KMS-11 (cell line): ENCODE data around the gene PPP1R2.

Experiments used
- H2AFZ ChIP-seq: fragments of 200-600 bp; sonication (generic); 2 replicates; pipeline ENCODE4 v1.6.1; 2016; ENCODE audit warnings: antibody characterized with exemption, mixed run types, low read depth
- H3K27ac ChIP-seq: fragments of 200-600 bp; sonication (generic); 2 replicates; pipeline ENCODE4 v1.6.1; 2016; ENCODE audit warnings: mild to moderate bottlenecking, mixed run types
- H3K27me3 ChIP-seq: fragments of 200-600 bp; sonication (generic); 2 replicates; pipeline ENCODE4 v1.6.1; 2017; ENCODE audit warnings: mild to moderate bottlenecking, low read depth, mixed run types, moderate library complexity; ENCODE audit not compliant: insufficient read depth
- H3K36me3 ChIP-seq: fragments of 200-600 bp; sonication (generic); 2 replicates; pipeline ENCODE4 v1.6.1; 2017; ENCODE audit warnings: mild to moderate bottlenecking, mixed run types; ENCODE audit not compliant: insufficient read depth
- H3K4me1 ChIP-seq: fragments of 200-600 bp; sonication (generic); 2 replicates; pipeline ENCODE4 v1.6.1; 2016; ENCODE audit warnings: mild to moderate bottlenecking, low read depth, mixed run types; ENCODE audit not compliant: poor library complexity, severe bottlenecking
- H3K4me2 ChIP-seq: fragments of 200-600 bp; sonication (generic); 2 replicates; pipeline ENCODE4 v1.7.0; 2016; ENCODE audit warnings: mild to moderate bottlenecking, mixed run types
- H3K4me3 ChIP-seq: fragments of 200-600 bp; sonication (generic); IDR thresholded peaks from 2 replicates; pipeline ENCODE4 v1.6.1; 2017; ENCODE audit warnings: low read depth, low read length, mixed read lengths; ENCODE audit not compliant: insufficient read depth
- H3K79me2 ChIP-seq: fragments of 200-600 bp; sonication (generic); 2 replicates; pipeline ENCODE4 v1.6.1; 2016; ENCODE audit warnings: low read depth, mixed run types; ENCODE audit not compliant: insufficient read depth
- H3K9ac ChIP-seq: fragments of 200-600 bp; sonication (generic); 2 replicates; pipeline ENCODE4 v1.6.1; 2016; ENCODE audit warnings: mild to moderate bottlenecking, mixed run types
- H4K20me1 ChIP-seq: fragments of 200-600 bp; sonication (generic); 2 replicates; pipeline ENCODE4 v1.6.1; 2016; ENCODE audit warnings: mild to moderate bottlenecking, mixed run types; ENCODE audit not compliant: insufficient read depth
- TF ChIP-seq, protein P1 (sequence below): fragments of 200-600 bp; sonication (generic); conservative IDR thresholded peaks from 2 replicates; pipeline ENCODE4 v1.6.1; 2017; ENCODE audit warnings: low read depth, mild to moderate bottlenecking, antibody characterized with exemption, low read length, moderate library complexity, mixed read lengths

Gene PPP1R2

GRCh38 chr3:195582947-195583346, 39.8 kb upstream of the PPP1R2 start:
- Histone ChIP-seq H3K4me1 (peaks cover 37% of the 10 kb centered on the region), H3K27ac (no peak overlapping the region), H3K79me2 (no peaks in the 10 kb centered on the region), H3K36me3 (no peaks in the 10 kb centered on the region), H4K20me1 (no peaks in the 10 kb centered on the region), H2AFZ (no peak overlapping the region), H3K4me2 (no peak overlapping the region), H3K4me3 (no peak overlapping the region), H3K9ac (no peak overlapping the region), H3K27me3 (peaks cover 14% of the 10 kb centered on the region; the same call in 1 of the 2 replicates)
- TF ChIP-seq, protein P1, sequence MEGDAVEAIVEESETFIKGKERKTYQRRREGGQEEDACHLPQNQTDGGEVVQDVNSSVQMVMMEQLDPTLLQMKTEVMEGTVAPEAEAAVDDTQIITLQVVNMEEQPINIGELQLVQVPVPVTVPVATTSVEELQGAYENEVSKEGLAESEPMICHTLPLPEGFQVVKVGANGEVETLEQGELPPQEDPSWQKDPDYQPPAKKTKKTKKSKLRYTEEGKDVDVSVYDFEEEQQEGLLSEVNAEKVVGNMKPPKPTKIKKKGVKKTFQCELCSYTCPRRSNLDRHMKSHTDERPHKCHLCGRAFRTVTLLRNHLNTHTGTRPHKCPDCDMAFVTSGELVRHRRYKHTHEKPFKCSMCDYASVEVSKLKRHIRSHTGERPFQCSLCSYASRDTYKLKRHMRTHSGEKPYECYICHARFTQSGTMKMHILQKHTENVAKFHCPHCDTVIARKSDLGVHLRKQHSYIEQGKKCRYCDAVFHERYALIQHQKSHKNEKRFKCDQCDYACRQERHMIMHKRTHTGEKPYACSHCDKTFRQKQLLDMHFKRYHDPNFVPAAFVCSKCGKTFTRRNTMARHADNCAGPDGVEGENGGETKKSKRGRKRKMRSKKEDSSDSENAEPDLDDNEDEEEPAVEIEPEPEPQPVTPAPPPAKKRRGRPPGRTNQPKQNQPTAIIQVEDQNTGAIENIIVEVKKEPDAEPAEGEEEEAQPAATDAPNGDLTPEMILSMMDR: no peak

GRCh38 chr3:195580744-195581443, 37.8 kb upstream of the PPP1R2 start:
- Histone ChIP-seq H3K4me2 (no peak overlapping the region), H3K79me2 (no peaks in the 10 kb centered on the region), H3K36me3 (no peaks in the 10 kb centered on the region), H4K20me1 (no peaks in the 10 kb centered on the region), H3K4me3 (no peak overlapping the region), H3K27ac (no peak overlapping the region), H2AFZ (no peak overlapping the region), H3K9ac (no peak overlapping the region), H3K4me1 (peaks cover 16% of the 10 kb centered on the region), H3K27me3 (peaks cover 8% of the 10 kb centered on the region; the same call in 1 of the 2 replicates)
- TF ChIP-seq, protein P1: no peak

GRCh38 chr3:195579281-195579680, 36.2 kb upstream of the PPP1R2 start:
- Histone ChIP-seq H3K4me2 (no peak overlapping the region), H3K4me3 (no peak overlapping the region), H3K27me3 (no peaks in the 10 kb centered on the region; the same call in 1 of the 2 replicates), H2AFZ (no peak overlapping the region), H3K27ac (no peak overlapping the region), H4K20me1 (no peaks in the 10 kb centered on the region), H3K9ac (no peak overlapping the region), H3K79me2 (no peaks in the 10 kb centered on the region), H3K36me3 (no peaks in the 10 kb centered on the region), H3K4me1 (peaks cover 11% of the 10 kb centered on the region)
- TF ChIP-seq, protein P1: no peak

- H3K4me1 ChIP-seq: peaks cover 11% of the 10 kb centered on the region
- H4K20me1 ChIP-seq: no peaks in the 10 kb centered on the region
- H2AFZ ChIP-seq: no peak overlapping the region
- H3K27ac ChIP-seq: no peak overlapping the region
- no peak overlapping the region for H3K9ac ChIP-seq
- H3K4me3 ChIP-seq: no peak overlapping the region
- TF ChIP-seq, protein P1: no peak
- no peak overlapping the region for H3K4me2 ChIP-seq
- H3K27me3 ChIP-seq: no peaks in the 10 kb centered on the region
- H3K79me2 ChIP-seq: no peaks in the 10 kb centered on the region
- H3K36me3 ChIP-seq: no peaks in the 10 kb centered on the region
These were observed 35.4 kb upstream of the PPP1R2 start for GRCh38 chr3:195578565-195578964.
